GM19099 (cell line): ENCODE measurements around the gene DENND1A.

Source experiments
- POLR2A ChIP-seq: IDR thresholded peaks from 3 replicates; pipeline ENCODE4 v1.6.1; 2011; ENCODE audit warnings: low read depth; ENCODE audit not compliant: insufficient read length; ENCODE audit errors: extremely low read depth

Gene DENND1A

DNA sequence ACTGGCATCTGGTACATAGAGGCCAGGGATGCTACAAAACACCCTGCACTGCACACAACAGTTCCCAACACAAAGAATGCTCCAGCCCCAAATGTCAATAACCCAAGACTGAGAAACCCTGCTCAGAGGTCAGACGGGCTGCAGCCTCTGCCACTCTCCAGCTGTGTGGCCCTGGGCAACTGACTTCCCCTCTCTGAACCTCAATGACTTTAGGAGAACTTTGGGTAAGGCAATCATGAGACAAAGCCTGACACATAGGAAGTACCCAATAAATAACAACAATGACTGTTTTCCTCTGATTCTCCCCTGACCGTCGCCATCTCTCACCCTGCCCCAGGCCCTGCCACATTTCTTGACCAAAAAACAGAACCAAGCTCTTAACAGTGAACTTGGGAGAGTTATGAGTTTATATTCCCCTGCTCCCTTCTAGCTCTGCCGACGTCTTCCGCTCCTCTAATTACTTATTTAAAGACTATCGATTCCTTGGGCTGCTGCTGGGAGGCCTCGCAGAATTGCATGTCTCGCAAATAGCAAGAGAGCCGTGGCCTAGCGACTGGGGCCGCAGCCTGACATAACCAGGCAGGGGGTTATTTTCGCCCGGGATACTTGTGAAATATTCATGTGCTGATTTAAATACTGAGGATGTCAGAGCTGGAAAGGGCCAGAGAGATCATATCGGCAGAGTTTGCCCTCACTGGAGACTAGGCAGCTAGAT, 598.4 kb downstream of the DENND1A start:
- no peak for TF ChIP-seq POLR2A
